ENCODE measurements around the gene SH3PXD2A.
"Not testable (repeated sequence)": the region's sequence is repeated elsewhere in the genome, so short reads cannot be mapped to it uniquely, and the experiment has no call there.

Gene SH3PXD2A

GRCh38 chr10:103849212-103849877, 6.0 kb downstream of the SH3PXD2A start:
- DNase-seq = no peak

- no peak for DNase-seq
Measured at GRCh38 chr10:103847909-103848468, 7.4 kb downstream of the SH3PXD2A start.

GRCh38 chr10:103847346-103847745, 8.0 kb downstream of the SH3PXD2A start:
- DNase-seq = no peak

GRCh38 chr10:103845972-103846371, 9.4 kb downstream of the SH3PXD2A start:
- DNase-seq = no peak

- DNase-seq = not testable (repeated sequence)
Measured at GRCh38 chr10:103845346-103845745, 10.0 kb downstream of the SH3PXD2A start.

GRCh38 chr10:103843854-103844570, 11.4 kb downstream of the SH3PXD2A start:
- no peak for DNase-seq

GRCh38 chr10:103843045-103843444, 12.3 kb downstream of the SH3PXD2A start:
- no peak for DNase-seq

GRCh38 chr10:103842605-103843004, 12.8 kb downstream of the SH3PXD2A start:
- DNase-seq = no peak

- no peak for DNase-seq
Measured at GRCh38 chr10:103841519-103841918, 13.9 kb downstream of the SH3PXD2A start.

GRCh38 chr10:103840740-103841070, 14.7 kb downstream of the SH3PXD2A start:
- DNase-seq = no peak

GRCh38 chr10:103839872-103840739, 15.3 kb downstream of the SH3PXD2A start:
- no peak for DNase-seq

GRCh38 chr10:103839519-103839871, 15.9 kb downstream of the SH3PXD2A start:
- DNase-seq = no peak

- DNase-seq = no peak
Measured at GRCh38 chr10:103838862-103839518, 16.4 kb downstream of the SH3PXD2A start.

- no peak for DNase-seq
Measured at GRCh38 chr10:103838070-103838395, 17.3 kb downstream of the SH3PXD2A start.

GRCh38 chr10:103837370-103838069, 17.9 kb downstream of the SH3PXD2A start:
- DNase-seq = no peak

GRCh38 chr10:103836861-103837260, 18.5 kb downstream of the SH3PXD2A start:
- no peak for DNase-seq

- no peak for DNase-seq
Measured at GRCh38 chr10:103836273-103836672, 19.1 kb downstream of the SH3PXD2A start.

GRCh38 chr10:103835096-103836050, 20.0 kb downstream of the SH3PXD2A start:
- no peak for DNase-seq

GRCh38 chr10:103834436-103835095, 20.8 kb downstream of the SH3PXD2A start:
- no peak for DNase-seq

- no peak for DNase-seq
Measured at GRCh38 chr10:103833731-103834365, 21.5 kb downstream of the SH3PXD2A start.

Data from NCI-H1436 treated with DMSO at 0.1 percent for 48 hours (cell line).